ENCODE data around the gene NOL11.

GRCh38 chr17:67750067-67750466 lies 32.3 kb downstream of the NOL11 start:
- TF ChIP-seq CTCF (IDR thresholded peaks at IDR 0.05): no peak
- no peak for TF ChIP-seq POLR2A (IDR thresholded peaks at IDR 0.05)
